Osteoblast (primary cell): ENCODE measurements around the gene SHH. TPM values are rescaled to one million over a fixed set of nuclear protein-coding genes. Genes with fewer than 3 reads are reported as not detected.
A peak's percentile ranks its signal among the peaks of the same experiment; 100 is the strongest.

ENCODE experiments used
- DNase-seq: peaks from one replicate; pipeline ENCODE4 v3.0.0; 2011; ENCODE audit warnings: low spot score, mixed read lengths; ENCODE audit not compliant: insufficient read length; ENCODE audit errors: missing footprints
- H2AFZ ChIP-seq: 2 replicates; pipeline ENCODE4 v1.6.0; 2011; ENCODE audit warnings: mild to moderate bottlenecking, low read length
- H3K27ac ChIP-seq: 2 replicates; pipeline ENCODE4 v1.5.1; 2011; ENCODE audit warnings: mild to moderate bottlenecking, low read depth, low read length, moderate library complexity
- H3K27me3 ChIP-seq: 2 replicates; pipeline ENCODE4 v1.6.0; 2012; ENCODE audit warnings: mild to moderate bottlenecking, control low read depth, inconsistent platforms, low read length, moderate library complexity; ENCODE audit not compliant: insufficient read depth
- H3K36me3 ChIP-seq: 2 replicates; pipeline ENCODE4 v1.5.1; 2011; ENCODE audit warnings: mild to moderate bottlenecking, low read length, control low read depth, moderate library complexity; ENCODE audit not compliant: insufficient read depth
- H3K4me1 ChIP-seq: 2 replicates; pipeline ENCODE4 v1.5.1; 2011; ENCODE audit warnings: mild to moderate bottlenecking, low read length, control low read depth, moderate library complexity; ENCODE audit not compliant: insufficient read depth
- H3K4me2 ChIP-seq: 2 replicates; pipeline ENCODE4 v1.6.0; 2011; ENCODE audit warnings: mild to moderate bottlenecking, low read length; ENCODE audit not compliant: insufficient read depth
- H3K4me3 ChIP-seq: fragments of 200-600 bp; sonication (generic); 3 replicates; pipeline ENCODE4 v1.5.1; 2012; ENCODE audit warnings: mild to moderate bottlenecking, low read length, inconsistent platforms; ENCODE audit not compliant: insufficient read depth
- H3K79me2 ChIP-seq: 2 replicates; pipeline ENCODE4 v1.6.0; 2012; ENCODE audit warnings: mild to moderate bottlenecking, low read length, control low read depth, inconsistent platforms; ENCODE audit not compliant: insufficient read depth
- H3K9me3 ChIP-seq: 2 replicates; pipeline ENCODE4 v1.5.1; 2011; ENCODE audit warnings: low read depth, low read length, control low read depth
- H4K20me1 ChIP-seq: 2 replicates; pipeline ENCODE4 v1.6.0; 2012; ENCODE audit warnings: mild to moderate bottlenecking, low read length, control low read depth; ENCODE audit not compliant: insufficient read depth
- CTCF ChIP-seq: IDR thresholded peaks from 2 replicates; pipeline ENCODE4 v1.5.1; 2011; ENCODE audit warnings: mild to moderate bottlenecking, low read depth, low read length, moderate library complexity; ENCODE audit errors: extremely low read depth
- total RNA-seq: library from RNA; depleted of rRNA; stranded (reverse); fragments of >200 nt; gene quantifications from 2 replicates; pipeline ENCODE4 v1.2.3, GENCODE V29; 2012

Gene SHH
- total RNA-seq, 1 donor = not detected

- Histone ChIP-seq H3K79me2 (no peaks in the 10 kb centered on the region), H4K20me1 (no peaks in the 10 kb centered on the region), H3K4me2 (no peak overlapping the region), H3K4me3 (no peak overlapping the region), H3K9me3 (no peaks in the 10 kb centered on the region), H3K4me1 (no peaks in the 10 kb centered on the region), H3K27me3 (peaks cover 21% of the 10 kb centered on the region), H2AFZ (no peak overlapping the region), H3K36me3 (no peaks in the 10 kb centered on the region), H3K27ac (no peak overlapping the region)
- DNase-seq = peak; percentile 99
- TF ChIP-seq CTCF = peak; percentile 51
Observed at GRCh38 chr7:155796381-155797261, 15.6 kb downstream of the SHH start.

GRCh38 chr7:155795951-155796350 is 16.3 kb downstream of the SHH start:
- H2AFZ ChIP-seq = no peak overlapping the region
- no peaks in the 10 kb centered on the region for H3K36me3 ChIP-seq
- no peaks in the 10 kb centered on the region for H3K4me1 ChIP-seq
- H3K9me3 ChIP-seq = no peaks in the 10 kb centered on the region
- H3K79me2 ChIP-seq = no peaks in the 10 kb centered on the region
- peak; percentile 75 for DNase-seq
- no peak overlapping the region for H3K4me2 ChIP-seq
- TF ChIP-seq CTCF = no peak
- no peaks in the 10 kb centered on the region for H4K20me1 ChIP-seq
- no peak overlapping the region for H3K4me3 ChIP-seq
- H3K27me3 ChIP-seq = peaks cover 15% of the 10 kb centered on the region
- H3K27ac ChIP-seq = no peak overlapping the region

- no peaks in the 10 kb centered on the region for H3K36me3 ChIP-seq
- no peaks in the 10 kb centered on the region for H3K9me3 ChIP-seq
- H4K20me1 ChIP-seq = no peaks in the 10 kb centered on the region
- peak; percentile 67 for DNase-seq
- H3K4me2 ChIP-seq = no peak overlapping the region
- H3K4me3 ChIP-seq = no peak overlapping the region
- no peak overlapping the region for H3K27ac ChIP-seq
- no peak for TF ChIP-seq CTCF
- peaks cover 9% of the 10 kb centered on the region for H3K27me3 ChIP-seq
- H2AFZ ChIP-seq = no peak overlapping the region
- H3K4me1 ChIP-seq = no peaks in the 10 kb centered on the region
- H3K79me2 ChIP-seq = no peaks in the 10 kb centered on the region
Observed at GRCh38 chr7:155795401-155795800, 16.9 kb downstream of the SHH start.

GRCh38 chr7:155794196-155794595 is 18.1 kb downstream of the SHH start:
- no peak overlapping the region for H3K4me2 ChIP-seq
- no peak for TF ChIP-seq CTCF
- DNase-seq = peak; percentile 36
- H3K9me3 ChIP-seq = no peaks in the 10 kb centered on the region
- no peaks in the 10 kb centered on the region for H4K20me1 ChIP-seq
- no peak overlapping the region for H2AFZ ChIP-seq
- H3K36me3 ChIP-seq = no peaks in the 10 kb centered on the region
- H3K4me1 ChIP-seq = no peaks in the 10 kb centered on the region
- peaks cover 5% of the 10 kb centered on the region for H3K27me3 ChIP-seq
- no peak overlapping the region for H3K4me3 ChIP-seq
- no peaks in the 10 kb centered on the region for H3K79me2 ChIP-seq
- H3K27ac ChIP-seq = no peak overlapping the region
